CD4-positive, CD25-positive, alpha-beta regulatory T cell (primary cell): ENCODE results near the gene PIP4P1. TPM values are rescaled to one million over a fixed set of nuclear protein-coding genes. Genes with fewer than 3 reads are reported as not detected.
A peak's percentile ranks its signal among the peaks of the same experiment; 100 is the strongest.

Experiments
- ATAC-seq, 2 donors: fragments of 150-1000 bp; cut with Tn5 transposase; one replicate each; pipeline ENCODE4 v1.10.0; 2021; ENCODE audit warnings: low read depth in 2 of 2, moderate number of reproducible peaks in 2 of 2, moderate library complexity in 1 of 2
- DNase-seq, 3 donors: peaks; one replicate each; pipeline versions ENCODE4 v3.0.0 to v3.0.0-alpha.2; 2012 to 2022; ENCODE audit warnings: mixed read lengths in 1 of 3
- H3K27ac ChIP-seq: one replicate; pipeline ENCODE4 v1.7.0; 2013; ENCODE audit warnings: mild to moderate bottlenecking, low read length; ENCODE audit not compliant: insufficient read depth, poor library complexity, severe bottlenecking
- H3K27me3 ChIP-seq: one replicate; pipeline ENCODE4 v1.7.0; 2013; ENCODE audit warnings: low read length; ENCODE audit not compliant: control insufficient read depth, insufficient read depth
- H3K36me3 ChIP-seq: one replicate; pipeline ENCODE4 v1.7.0; 2013; ENCODE audit warnings: mild to moderate bottlenecking, low read length, moderate library complexity; ENCODE audit not compliant: control insufficient read depth, insufficient read depth
- H3K4me1 ChIP-seq: 2 replicates; pipeline ENCODE4 v1.7.0; 2013; ENCODE audit warnings: mild to moderate bottlenecking, low read length; ENCODE audit not compliant: insufficient read depth, control insufficient read depth, poor library complexity, severe bottlenecking
- H3K4me3 ChIP-seq: one replicate; pipeline ENCODE4 v1.7.0; 2013; ENCODE audit warnings: low read depth, mild to moderate bottlenecking, low read length, moderate library complexity
- H3K9me3 ChIP-seq, 2 experiments: 1 replicate in 1 of 2; 2 replicates in 1 of 2; pipeline ENCODE4 v1.7.0; 2013; ENCODE audit warnings: low read length in 2 of 2, mild to moderate bottlenecking in 1 of 2, moderate library complexity in 1 of 2; ENCODE audit not compliant: control insufficient read depth in 2 of 2
- H3K27ac Mint-ChIP-seq, 3 donors: one replicate each; pipeline ENCODE4 v1.8.0; 2020 to 2022; ENCODE audit warnings: mild to moderate bottlenecking in 3 of 3, mixed read lengths in 3 of 3, moderate library complexity in 2 of 3
- H3K27me3 Mint-ChIP-seq: one replicate; pipeline ENCODE4 v1.8.0; 2022; ENCODE audit warnings: mild to moderate bottlenecking, mixed read lengths
- H3K36me3 Mint-ChIP-seq: one replicate; pipeline ENCODE4 v1.8.0; 2020; ENCODE audit warnings: mixed read lengths
- H3K4me1 Mint-ChIP-seq, 4 donors: one replicate each; pipeline ENCODE4 v1.8.0; 2020 to 2022; ENCODE audit warnings: mixed read lengths in 4 of 4, mild to moderate bottlenecking in 1 of 4
- H3K4me3 Mint-ChIP-seq, 4 donors: one replicate each; pipeline ENCODE4 v1.8.0; 2020 to 2022; ENCODE audit warnings: mild to moderate bottlenecking in 4 of 4, mixed read lengths in 4 of 4, moderate library complexity in 3 of 4
- H3K9me3 Mint-ChIP-seq, 7 donors: one replicate each; pipeline ENCODE4 v1.8.0; 2020 to 2022; ENCODE audit warnings: mixed read lengths in 7 of 7, mild to moderate bottlenecking in 3 of 7, moderate library complexity in 2 of 7
- polyA plus RNA-seq, 4 donors: library from polyadenylated mRNA; unstranded; fragments of 300-500 nt; fragmentation: Illumina TruSeq; gene quantifications; one replicate each; pipeline ENCODE4 v1.2.3, GENCODE V29; 2021
- total RNA-seq: library from RNA; stranded (reverse); gene quantifications from one replicate; pipeline ENCODE4 v1.2.3, GENCODE V29; 2022

PIP4P1 gene
- total and polyA plus RNA-seq, 5 donors from 2014 or later: 24.7 to 65.6 (median 32.9) TPM

GRCh38 chr14:20412411-20412810 is 48.8 kb downstream of the PIP4P1 start:
- no peaks in the 10 kb centered on the region for H3K27me3 Mint-ChIP-seq
- peak overlapping the region; percentile 91 for H3K27ac ChIP-seq
- H3K36me3 ChIP-seq: peaks cover 12% of the 10 kb centered on the region
- peak overlapping the region; percentile 96 for H3K4me3 ChIP-seq
- H3K4me3 Mint-ChIP-seq: peak overlapping the region; percentile 97 to 100 (median 98)
- peak; percentile 51 to 55 for ATAC-seq
- no peaks in the 10 kb centered on the region for H3K9me3 Mint-ChIP-seq
- no peaks in the 10 kb centered on the region for H3K27me3 ChIP-seq
- peaks cover 26 to 55% (median 41%) of the 10 kb centered on the region in 4 donors for H3K4me1 Mint-ChIP-seq
- peaks cover 18% of the 10 kb centered on the region for H3K4me1 ChIP-seq
- peak overlapping the region; percentile 93 to 98 (median 96) for H3K27ac Mint-ChIP-seq
- no peaks in the 10 kb centered on the region for H3K9me3 ChIP-seq
- peak in 2 of 3 donors; percentile 44 to 71 for DNase-seq
- peaks cover 16% of the 10 kb centered on the region for H3K36me3 Mint-ChIP-seq

DNA sequence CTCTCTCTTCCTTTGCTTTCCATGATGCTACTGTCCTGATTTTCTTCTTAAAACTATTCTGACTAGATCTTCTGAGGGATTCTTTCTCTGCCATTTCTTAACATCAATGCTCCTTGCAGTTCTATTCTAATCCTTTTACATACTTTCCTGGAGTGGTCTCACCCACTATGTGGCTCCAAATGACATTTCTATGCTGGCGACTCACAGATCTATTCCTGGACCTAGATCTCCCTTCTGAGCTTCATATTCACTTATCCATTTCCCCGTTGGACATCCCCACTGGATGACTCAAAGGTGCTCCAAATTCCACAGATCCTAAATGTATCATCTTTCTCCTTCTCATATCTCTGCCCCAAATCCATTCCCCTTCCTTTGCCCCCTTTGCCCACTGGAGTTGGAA is 52.0 kb downstream of the PIP4P1 start:
- Mint-ChIP-seq H3K36me3 (peaks cover 40% of the 10 kb centered on the region), H3K4me3 (peak overlapping the region in 3 of 4 donors; percentile 18 to 75 (median 20)), H3K9me3 (no peaks in the 10 kb centered on the region), H3K27me3 (no peaks in the 10 kb centered on the region), H3K27ac (peak overlapping the region in 2 of 3 donors; percentile 2 to 39), H3K4me1 (peaks cover 35 to 68% (median 49%) of the 10 kb centered on the region in 4 donors)
- Histone ChIP-seq H3K4me3 (no peak overlapping the region), H3K36me3 (peaks cover 42% of the 10 kb centered on the region), H3K27me3 (no peaks in the 10 kb centered on the region), H3K27ac (no peak overlapping the region), H3K9me3 (no peaks in the 10 kb centered on the region), H3K4me1 (peaks cover 12% of the 10 kb centered on the region)
- no peak for ATAC-seq
- DNase-seq: no peak

Other genes with a start within 250 kb of the PIP4P1 start
- not detected for gene OR11H6, start 237.7 kb downstream of the PIP4P1 start, total RNA-seq
- not detected for gene OR11H6, start 237.7 kb downstream of the PIP4P1 start, polyA plus RNA-seq
- gene OR11H7, start 232.5 kb downstream of the PIP4P1 start, total RNA-seq: not detected
- gene OR11H7, start 232.5 kb downstream of the PIP4P1 start, polyA plus RNA-seq: not detected
- gene OR11H4, start 222.1 kb downstream of the PIP4P1 start, total RNA-seq: not detected
- gene OR11H4, start 222.1 kb downstream of the PIP4P1 start, polyA plus RNA-seq: not detected
- gene TTC5, start 155.5 kb downstream of the PIP4P1 start, total RNA-seq: 18.9 TPM
- gene TTC5, start 155.5 kb downstream of the PIP4P1 start, polyA plus RNA-seq: 10 to 100 TPM; 17.0 to 24.1 (median 19.0) TPM
- gene CCNB1IP1, start 128.2 kb downstream of the PIP4P1 start, total RNA-seq: 21.2 TPM
- gene CCNB1IP1, start 128.2 kb downstream of the PIP4P1 start, polyA plus RNA-seq: 10 to 100 TPM in 3 of 4 donors, 1 to 10 TPM in 1; 9.7 to 21.1 (median 14.4) TPM
- 18.5 TPM for gene PARP2, start 117.8 kb downstream of the PIP4P1 start, total RNA-seq
- 10 to 100 TPM in 1 of 4 donors, 1 to 10 TPM in 3; 5.2 to 10.3 (median 9.4) TPM for gene PARP2, start 117.8 kb downstream of the PIP4P1 start, polyA plus RNA-seq
- 63.8 TPM for gene TEP1, start 47.9 kb downstream of the PIP4P1 start, total RNA-seq
- gene TEP1, start 47.9 kb downstream of the PIP4P1 start, polyA plus RNA-seq: 1 to 10 TPM; 2.8 to 7.1 (median 5.3) TPM
- gene KLHL33, start 25.3 kb downstream of the PIP4P1 start, total RNA-seq: 0.72 TPM
- not detected for gene KLHL33, start 25.3 kb downstream of the PIP4P1 start, polyA plus RNA-seq
- 40.8 TPM for gene OSGEP, start 6.6 kb downstream of the PIP4P1 start, total RNA-seq
- gene OSGEP, start 6.6 kb downstream of the PIP4P1 start, polyA plus RNA-seq: 10 to 100 TPM; 27.3 to 34.2 (median 32.9) TPM
- gene APEX1, start 6.2 kb downstream of the PIP4P1 start, total RNA-seq: 72.6 TPM
- 100 to 1,000 TPM in 2 of 4 donors, 10 to 100 TPM in 2; 81.8 to 121 (median 101) TPM for gene APEX1, start 6.2 kb downstream of the PIP4P1 start, polyA plus RNA-seq
- gene PNP, start 8.0 kb upstream of the PIP4P1 start, total RNA-seq: 33.4 TPM
- gene PNP, start 8.0 kb upstream of the PIP4P1 start, polyA plus RNA-seq: 10 to 100 TPM; 28.8 to 42.5 (median 40.3) TPM
- not detected for gene RNASE10, start 44.1 kb upstream of the PIP4P1 start, total RNA-seq
- gene RNASE10, start 44.1 kb upstream of the PIP4P1 start, polyA plus RNA-seq: under 1 TPM in 1 of 4 donors, not detected in 3; 0.33 TPM
- not detected for gene RNASE9, start 99.6 kb upstream of the PIP4P1 start, total RNA-seq
- gene RNASE9, start 99.6 kb upstream of the PIP4P1 start, polyA plus RNA-seq: not detected
- not detected for gene RNASE11, start 126.6 kb upstream of the PIP4P1 start, total RNA-seq
- not detected for gene RNASE11, start 126.6 kb upstream of the PIP4P1 start, polyA plus RNA-seq
- gene RNASE12, start 129.9 kb upstream of the PIP4P1 start, total RNA-seq: not detected
- gene RNASE12, start 129.9 kb upstream of the PIP4P1 start, polyA plus RNA-seq: not detected
- not detected for gene OR6S1, start 180.3 kb upstream of the PIP4P1 start, total RNA-seq
- gene OR6S1, start 180.3 kb upstream of the PIP4P1 start, polyA plus RNA-seq: not detected
- gene RNASE4, start 223.1 kb upstream of the PIP4P1 start, total RNA-seq: 0.17 TPM
- 1 to 10 TPM in 3 of 4 donors, under 1 TPM in 1; 0.75 to 4.1 (median 2.9) TPM for gene RNASE4, start 223.1 kb upstream of the PIP4P1 start, polyA plus RNA-seq
- gene ANG, start 227.3 kb upstream of the PIP4P1 start, total RNA-seq: 0.62 TPM
- gene ANG, start 227.3 kb upstream of the PIP4P1 start, polyA plus RNA-seq: 1 to 10 TPM in 2 of 4 donors, under 1 TPM in 2; 0.59 to 2.3 (median 1.1) TPM